Mesendoderm (in vitro differentiated cells): Measurements from ENCODE around the gene NAV2.
"Not testable (repeated sequence)": the region's sequence is repeated elsewhere in the genome, so short reads cannot be mapped to it uniquely, and the experiment has no call there.

Experiments
- DNase-seq: peaks from one replicate; pipeline ENCODE4 v3.0.0; 2013
- H2AK5ac ChIP-seq: 2 replicates; pipeline ENCODE4 v1.6.1; 2013; ENCODE audit warnings: low read length, inconsistent platforms
- H2BK120ac ChIP-seq: 2 replicates; pipeline ENCODE4 v1.6.1; 2013; ENCODE audit warnings: low read depth, mild to moderate bottlenecking, low read length, moderate library complexity, mixed read lengths
- H2BK15ac ChIP-seq: replicated peaks from 2 replicates; pipeline ENCODE4 v1.6.1; 2013; ENCODE audit warnings: low read depth, mild to moderate bottlenecking, moderate library complexity
- H2BK5ac ChIP-seq: 2 replicates; pipeline ENCODE4 v1.6.1; 2013; ENCODE audit warnings: low read length, inconsistent platforms
- H3K18ac ChIP-seq: 2 replicates; pipeline ENCODE4 v1.6.1; 2013; ENCODE audit warnings: mild to moderate bottlenecking, low read length, mixed read lengths
- H3K23ac ChIP-seq: one replicate; pipeline ENCODE4 v1.6.1; 2013; ENCODE audit warnings: low read length
- H3K27ac ChIP-seq: 2 replicates; pipeline ENCODE4 v1.5.1; 2013; ENCODE audit warnings: low read depth, mild to moderate bottlenecking, inconsistent platforms, low read length, moderate library complexity
- H3K27me3 ChIP-seq: 2 replicates; pipeline ENCODE4 v1.6.1; 2013; ENCODE audit warnings: low read length, control low read depth, mild to moderate bottlenecking, inconsistent platforms; ENCODE audit not compliant: insufficient read depth, poor library complexity
- H3K36me3 ChIP-seq: 2 replicates; pipeline ENCODE4 v1.6.1; 2013; ENCODE audit warnings: low read length, inconsistent platforms; ENCODE audit not compliant: control insufficient read depth, insufficient read depth
- H3K4ac ChIP-seq: one replicate; pipeline ENCODE4 v1.6.1; 2013; ENCODE audit warnings: low read depth, mild to moderate bottlenecking, low read length, moderate library complexity
- H3K4me1 ChIP-seq: 2 replicates; pipeline ENCODE4 v1.6.1; 2013; ENCODE audit warnings: low read depth, low read length, inconsistent platforms; ENCODE audit not compliant: control insufficient read depth
- H3K4me2 ChIP-seq: 2 replicates; pipeline ENCODE4 v1.6.1; 2013; ENCODE audit warnings: low read length
- H3K4me3 ChIP-seq: 2 replicates; pipeline ENCODE4 v1.5.1; 2013; ENCODE audit warnings: mild to moderate bottlenecking, low read length
- H3K56ac ChIP-seq: one replicate; pipeline ENCODE4 v1.6.1; 2013; ENCODE audit warnings: low read length
- H3K79me1 ChIP-seq: 2 replicates; pipeline ENCODE4 v1.6.1; 2013; ENCODE audit warnings: low read length, inconsistent platforms
- H3K79me2 ChIP-seq: 2 replicates; pipeline ENCODE4 v1.6.1; 2013; ENCODE audit warnings: mild to moderate bottlenecking, low read length; ENCODE audit not compliant: control insufficient read depth, insufficient read depth
- H3K9ac ChIP-seq: 2 replicates; pipeline ENCODE4 v1.6.1; 2013; ENCODE audit warnings: low read length, inconsistent platforms
- H4K5ac ChIP-seq: one replicate; pipeline ENCODE4 v1.6.1; 2013; ENCODE audit warnings: low read length
- H4K8ac ChIP-seq: one replicate; pipeline ENCODE4 v1.6.1; 2013; ENCODE audit warnings: low read depth, mild to moderate bottlenecking, control low read depth, low read length, moderate library complexity
- WGBS: extraction: QIAGEN DNeasy Blood & Tissue Kit; methylation state at CpG from one replicate; pipeline ENCODE4 v1.1.7; 2013; ENCODE audit warnings: low lambda C conversion rate, missing lambda C conversion rate; ENCODE audit not compliant: insufficient coverage; ENCODE audit errors: extremely low coverage; 5-methylcytosine and 5-hydroxymethylcytosine counted together

The NAV2 gene

GRCh38 chr11:20128528-20128825 is 415.8 kb downstream of the NAV2 start:
- H3K79me2 ChIP-seq, H3K27ac ChIP-seq, H3K9ac ChIP-seq, H2BK120ac ChIP-seq, H3K27me3 ChIP-seq, H3K4me1 ChIP-seq, H3K4ac ChIP-seq, H3K79me1 ChIP-seq, H4K8ac ChIP-seq, H2BK5ac ChIP-seq, H3K4me3 ChIP-seq, DNase-seq, H2AK5ac ChIP-seq, H3K36me3 ChIP-seq, H3K23ac ChIP-seq, H4K5ac ChIP-seq, H3K56ac ChIP-seq, H2BK15ac ChIP-seq, H3K4me2 ChIP-seq, H3K18ac ChIP-seq: not testable (repeated sequence)
- no CpG with 5 or more reads among the region's 7 CpGs for WGBS

- H3K56ac ChIP-seq, result no peak overlapping the region
- no CpG with 5 or more reads among the region's 4 CpGs for WGBS
- H2AK5ac ChIP-seq, result no peak overlapping the region
- no peak overlapping the region for H3K4me3 ChIP-seq
- H3K4me1 ChIP-seq, result no peaks in the 10 kb centered on the region
- H3K36me3 ChIP-seq, result no peaks in the 10 kb centered on the region
- H3K79me1 ChIP-seq, result no peaks in the 10 kb centered on the region
- no peak overlapping the region for H4K5ac ChIP-seq
- no peak overlapping the region for H3K27ac ChIP-seq
- no peak overlapping the region for H2BK15ac ChIP-seq
- no peak overlapping the region for H2BK5ac ChIP-seq
- no peaks in the 10 kb centered on the region for H3K27me3 ChIP-seq
- H3K79me2 ChIP-seq, result no peaks in the 10 kb centered on the region
- no peak overlapping the region for H3K9ac ChIP-seq
- H3K18ac ChIP-seq, result no peak overlapping the region
- no peak overlapping the region for H3K23ac ChIP-seq
- H2BK120ac ChIP-seq, result no peak overlapping the region
- no peak overlapping the region for H3K4me2 ChIP-seq
- no peak for DNase-seq
- H3K4ac ChIP-seq, result no peak overlapping the region
- H4K8ac ChIP-seq, result no peak overlapping the region
Measured at GRCh38 chr11:20129665-20130064, 417.0 kb downstream of the NAV2 start.

GRCh38 chr11:20131788-20132666 is 419.4 kb downstream of the NAV2 start:
- Histone ChIP-seq H3K4me2 (peak overlapping the region; percentile 84), H3K79me1 (no peaks in the 10 kb centered on the region), H4K5ac (no peak overlapping the region), H3K36me3 (no peaks in the 10 kb centered on the region), H4K8ac (no peak overlapping the region), H3K9ac (peak overlapping the region; percentile 70), H2BK15ac (no peak overlapping the region), H3K23ac (no peak overlapping the region), H3K4me3 (peak overlapping the region; percentile 39), H3K27me3 (no peaks in the 10 kb centered on the region), H3K4me1 (no peaks in the 10 kb centered on the region), H2BK5ac (no peak overlapping the region), H3K18ac (no peak overlapping the region), H2BK120ac (no peak overlapping the region), H3K79me2 (no peaks in the 10 kb centered on the region), H2AK5ac (no peak overlapping the region), H3K27ac (no peak overlapping the region), H3K4ac (peak overlapping the region; percentile 48), H3K56ac (peak overlapping the region; percentile 86)
- no CpG with 5 or more reads among the region's 51 CpGs for WGBS
- DNase-seq, result peak; percentile 82

GRCh38 chr11:20132667-20133039 is 420.0 kb downstream of the NAV2 start:
- no peak for DNase-seq
- H2BK15ac ChIP-seq, result no peak overlapping the region

GRCh38 chr11:20134991-20135736 is 422.5 kb downstream of the NAV2 start:
- no peak overlapping the region for H4K5ac ChIP-seq
- no peaks in the 10 kb centered on the region for H3K4me1 ChIP-seq
- no peak overlapping the region for H2BK120ac ChIP-seq
- no peak overlapping the region for H4K8ac ChIP-seq
- H3K27me3 ChIP-seq, result no peaks in the 10 kb centered on the region
- no peak for DNase-seq
- H3K36me3 ChIP-seq, result no peaks in the 10 kb centered on the region
- no CpG with 5 or more reads among the region's 5 CpGs for WGBS
- no peak overlapping the region for H3K23ac ChIP-seq
- no peak overlapping the region for H3K9ac ChIP-seq
- no peak overlapping the region for H3K27ac ChIP-seq
- no peak overlapping the region for H2BK15ac ChIP-seq
- H3K79me1 ChIP-seq, result no peaks in the 10 kb centered on the region
- H2BK5ac ChIP-seq, result no peak overlapping the region
- H3K56ac ChIP-seq, result no peak overlapping the region
- no peak overlapping the region for H3K4me2 ChIP-seq
- H3K4me3 ChIP-seq, result no peak overlapping the region
- no peak overlapping the region for H3K18ac ChIP-seq
- no peaks in the 10 kb centered on the region for H3K79me2 ChIP-seq
- no peak overlapping the region for H3K4ac ChIP-seq
- H2AK5ac ChIP-seq, result no peak overlapping the region

More at GRCh38 chr11:20132667-20133039, 420.0 kb downstream of the NAV2 start:
- Histone ChIP-seq H3K9ac (no peak overlapping the region), H4K5ac (no peak overlapping the region), H3K79me2 (no peaks in the 10 kb centered on the region), H3K56ac (no peak overlapping the region), H4K8ac (no peak overlapping the region), H2BK5ac (no peak overlapping the region), H3K4me1 (no peaks in the 10 kb centered on the region), H2BK120ac (no peak overlapping the region), H3K27ac (no peak overlapping the region), H3K4ac (no peak overlapping the region), H3K4me3 (no peak overlapping the region), H3K79me1 (no peaks in the 10 kb centered on the region), H3K18ac (no peak overlapping the region), H3K23ac (no peak overlapping the region), H2AK5ac (no peak overlapping the region), H3K27me3 (no peaks in the 10 kb centered on the region), H3K36me3 (no peaks in the 10 kb centered on the region), H3K4me2 (no peak overlapping the region)
- WGBS, result no CpG with 5 or more reads among the region's 8 CpGs
